Measurements from ENCODE around the gene IFNA1.
"Not testable (repeated sequence)": the region's sequence is repeated elsewhere in the genome, so short reads cannot be mapped to it uniquely, and the experiment has no call there.

Gene IFNA1

DNA sequence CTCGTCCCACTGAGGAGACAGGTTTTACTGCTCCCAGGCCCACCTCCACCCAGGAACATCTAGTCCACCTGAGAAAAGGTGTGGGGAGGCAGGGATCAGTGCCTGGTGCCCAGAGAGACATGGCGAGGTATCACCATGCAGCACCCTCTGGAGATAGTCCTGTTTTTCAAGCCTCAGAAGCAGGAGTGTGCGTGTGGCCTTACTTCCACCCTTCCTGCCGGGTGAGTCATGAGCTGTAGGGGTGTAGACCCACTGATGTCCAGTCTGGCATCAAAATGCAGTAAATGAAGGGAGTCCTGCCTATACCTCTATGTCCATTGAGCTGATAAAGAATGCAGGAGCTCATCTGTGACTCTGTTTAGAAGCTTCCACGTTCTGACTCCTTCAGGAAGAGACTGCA lies 9.1 kb downstream of the IFNA1 start:
- not testable (repeated sequence) for DNase-seq

DNA sequence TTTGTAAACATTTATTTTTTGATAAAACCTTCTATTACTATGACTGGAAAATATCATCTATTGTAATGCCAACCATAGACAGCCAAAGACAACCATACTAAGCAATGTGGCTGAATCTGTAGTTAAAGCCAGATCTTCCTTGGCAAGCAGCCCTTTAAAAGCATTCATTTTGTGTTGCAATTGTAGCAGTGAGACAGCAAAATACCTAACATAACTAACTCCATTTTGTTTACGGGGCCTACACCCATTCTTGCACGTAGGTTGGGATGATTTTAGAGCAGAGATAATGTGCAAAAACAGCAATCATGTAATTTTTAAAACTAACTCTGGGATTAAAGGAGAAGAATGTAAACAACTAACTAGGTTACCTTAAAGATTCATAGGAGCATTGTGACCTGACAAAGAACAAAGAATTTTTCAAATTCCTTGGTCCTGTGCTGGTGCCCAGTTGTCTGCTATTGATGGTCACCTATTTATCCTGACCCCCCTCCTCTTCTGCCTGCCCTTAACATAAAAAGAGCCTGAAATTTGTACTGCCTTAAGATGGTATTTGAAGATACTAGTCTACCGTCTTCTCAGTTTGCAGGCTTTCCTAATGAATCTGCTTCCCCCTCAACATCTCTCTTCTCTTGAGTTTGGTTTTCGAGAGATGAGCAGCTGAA lies 10.6 kb downstream of the IFNA1 start:
- DNase-seq = no peak

DNA sequence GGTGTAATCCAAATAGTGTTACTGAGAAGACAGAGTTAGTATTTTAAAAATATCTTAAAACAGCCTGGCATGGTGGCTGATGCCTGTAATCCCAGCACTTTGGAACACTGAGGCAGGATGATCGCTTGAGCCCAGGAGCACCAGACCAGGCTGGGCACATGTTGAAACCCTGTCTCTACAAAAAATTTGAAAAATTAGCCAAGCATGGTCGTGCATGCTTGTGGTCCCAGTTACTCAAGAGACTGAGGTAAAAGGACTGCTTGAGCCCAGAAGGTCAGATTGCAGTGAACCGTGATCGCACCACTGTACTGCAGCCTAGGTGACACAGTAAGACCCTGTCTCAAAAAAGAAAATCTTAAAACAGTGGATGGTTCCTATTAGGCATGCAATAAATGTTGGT lies 12.4 kb downstream of the IFNA1 start:
- DNase-seq = no peak

DNA sequence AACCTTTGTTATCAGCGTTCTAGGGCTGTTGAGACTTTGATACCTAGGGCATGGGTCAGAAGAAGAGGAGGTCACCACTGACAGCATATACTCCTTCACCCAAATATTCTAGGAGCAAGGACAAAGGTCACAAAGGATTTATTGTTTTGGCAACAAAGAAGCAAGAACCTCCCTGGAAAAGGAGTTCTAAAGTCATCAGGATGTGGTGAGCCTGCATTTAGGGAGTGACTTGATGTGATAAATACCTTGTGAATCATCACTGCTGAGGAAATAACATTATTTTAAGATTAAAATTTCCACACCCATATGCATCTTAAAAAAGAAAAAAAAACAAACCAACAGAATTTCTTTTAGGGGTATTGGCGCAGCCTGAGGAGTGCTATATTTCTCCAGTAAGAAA lies 13.9 kb downstream of the IFNA1 start:
- no peak for DNase-seq

DNA sequence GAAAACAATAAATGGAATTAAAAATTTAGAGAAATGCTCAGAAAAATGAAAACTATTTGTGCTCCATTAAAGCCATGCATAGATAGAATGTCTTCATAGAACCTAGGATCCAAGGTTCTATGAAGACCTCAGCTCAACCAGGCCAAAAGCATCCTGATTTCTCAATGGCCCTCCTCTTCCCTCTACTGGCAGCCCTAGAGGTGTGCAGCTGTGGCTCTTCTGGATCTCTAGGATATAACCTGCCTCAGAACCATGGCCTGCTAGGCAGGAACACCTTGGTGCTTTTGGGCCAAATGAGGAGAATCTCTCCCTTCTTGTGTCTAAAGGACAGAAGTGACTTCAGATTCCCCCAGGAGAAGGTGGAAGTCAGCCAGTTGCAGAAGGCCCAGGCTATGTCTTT lies 15.1 kb downstream of the IFNA1 start:
- DNase-seq = peak; percentile 4

DNA sequence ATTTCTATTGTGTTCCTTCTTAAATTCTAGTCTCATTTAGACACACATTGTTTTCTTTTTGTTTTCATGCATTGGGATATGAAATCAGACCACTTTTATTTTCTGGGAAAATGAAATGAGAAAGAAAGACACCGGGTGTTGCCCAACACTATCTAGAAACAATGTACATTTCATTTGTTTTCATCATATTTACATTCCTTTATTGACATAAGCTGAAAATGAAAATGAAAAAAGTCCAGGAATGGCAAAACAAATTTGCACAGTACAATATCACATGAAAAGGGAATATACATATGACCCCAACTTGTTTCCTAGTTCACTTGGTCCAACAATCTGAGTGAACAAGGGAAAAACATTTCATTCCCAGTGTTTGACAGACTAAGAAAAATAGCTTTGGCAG lies 21.1 kb downstream of the IFNA1 start:
- no peak for DNase-seq

DNA sequence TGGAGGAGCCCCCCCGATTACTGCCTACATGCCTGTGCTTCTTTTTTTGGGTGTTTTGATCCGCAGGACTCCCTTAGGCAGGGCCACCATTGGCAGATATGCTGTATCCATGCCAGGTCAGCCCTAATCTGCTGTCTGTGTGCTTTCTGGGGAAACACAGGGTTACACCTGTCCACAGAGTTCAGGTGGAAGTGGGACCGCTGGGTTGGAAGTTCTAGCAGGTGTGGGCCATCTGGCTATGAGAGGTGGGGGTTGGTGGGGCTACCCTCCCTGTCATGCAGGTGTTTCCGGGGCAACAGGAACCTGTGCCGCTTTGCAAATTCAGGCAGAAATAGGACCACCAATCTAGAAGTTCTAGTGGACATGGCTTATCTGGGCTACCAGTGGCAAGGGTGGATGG lies 24.9 kb downstream of the IFNA1 start:
- DNase-seq = no peak

DNA sequence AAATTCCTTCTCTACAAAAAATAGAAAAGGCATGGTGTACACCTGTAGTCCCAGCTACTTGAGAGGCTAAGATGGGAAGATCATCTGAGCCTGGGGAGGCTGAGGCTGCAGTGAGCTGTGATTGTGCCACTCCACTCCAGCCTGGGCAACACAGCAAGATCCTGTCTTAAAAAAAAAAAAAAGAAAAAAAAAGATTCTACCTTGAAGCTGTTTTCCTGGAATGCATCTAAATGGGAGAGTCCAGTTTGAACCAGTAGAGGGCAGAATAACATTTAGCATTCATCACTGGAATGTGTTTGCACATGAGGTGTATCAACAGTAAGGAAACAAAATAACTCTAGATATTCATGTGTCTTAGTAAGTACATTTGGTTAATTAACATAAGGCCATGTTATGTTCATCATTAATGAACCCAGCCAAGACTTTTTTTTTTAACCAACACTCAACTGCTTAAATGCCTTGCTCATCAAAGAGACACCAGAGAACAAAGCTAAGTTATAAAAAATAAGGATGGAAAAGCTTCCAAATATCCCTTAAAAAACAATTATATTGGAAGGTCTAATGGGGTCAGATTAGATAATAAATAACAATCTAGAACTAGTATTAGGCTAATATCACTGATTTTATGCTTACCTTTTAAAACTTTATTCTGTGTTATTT lies 25.8 kb downstream of the IFNA1 start:
- DNase-seq = peak; percentile 10

DNA sequence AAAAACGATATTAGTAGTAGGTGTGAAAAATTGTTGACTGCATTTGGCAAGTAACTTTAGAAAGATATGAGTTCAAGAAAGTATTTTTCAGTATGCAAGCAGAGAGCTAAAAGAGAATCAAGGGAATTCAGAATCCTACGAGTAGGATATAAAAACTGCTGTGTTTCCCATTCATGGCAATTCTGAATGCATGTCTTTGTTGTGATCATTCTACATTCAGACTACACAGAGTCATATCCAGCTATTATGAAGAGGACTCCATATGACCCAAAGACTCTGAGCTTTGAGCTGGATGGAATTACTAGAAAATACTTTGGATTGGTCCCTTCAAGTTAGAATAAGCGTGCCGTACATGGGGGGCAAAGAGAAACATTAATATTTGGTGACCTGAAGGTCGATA lies 29.9 kb downstream of the IFNA1 start:
- no peak for DNase-seq

DNA sequence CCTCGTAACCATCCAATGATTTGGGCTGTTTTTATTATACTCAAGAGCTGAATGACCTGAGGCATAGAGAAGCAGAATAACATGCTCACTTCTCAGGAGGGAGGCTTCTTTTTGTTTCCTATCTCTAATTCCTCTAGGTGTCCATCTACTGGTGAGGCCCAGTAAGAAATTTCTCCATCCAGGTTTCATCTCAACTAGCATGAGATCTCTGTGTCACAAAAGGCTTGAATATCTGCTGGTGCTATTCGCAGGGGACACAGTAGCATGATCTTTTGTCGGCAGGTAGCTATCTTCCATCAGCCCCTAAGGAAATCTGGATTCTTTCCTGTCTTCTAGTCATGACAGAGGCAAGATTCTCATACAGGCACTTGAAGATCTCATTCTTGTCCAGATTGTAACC lies 33.0 kb downstream of the IFNA1 start:
- no peak for DNase-seq

DNA sequence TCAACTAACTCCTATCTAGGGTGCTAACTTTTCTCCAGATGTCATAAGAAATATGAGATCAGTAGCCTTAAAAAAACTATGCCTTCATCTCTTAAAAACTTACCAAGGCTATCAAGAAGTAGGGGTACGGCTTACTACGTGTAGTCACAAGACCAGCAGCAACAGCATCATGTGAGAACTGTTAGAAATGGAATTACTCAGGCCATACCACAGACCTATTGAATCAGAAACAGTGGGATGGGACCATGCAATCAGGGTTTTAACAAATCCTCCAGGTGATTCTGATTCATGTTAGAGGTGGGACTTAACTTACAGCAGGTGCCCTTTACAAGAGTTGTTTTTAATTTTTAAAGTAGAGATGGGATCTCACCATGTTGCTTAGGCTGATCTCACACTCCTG lies 37.2 kb downstream of the IFNA1 start:
- no peak for DNase-seq

DNA sequence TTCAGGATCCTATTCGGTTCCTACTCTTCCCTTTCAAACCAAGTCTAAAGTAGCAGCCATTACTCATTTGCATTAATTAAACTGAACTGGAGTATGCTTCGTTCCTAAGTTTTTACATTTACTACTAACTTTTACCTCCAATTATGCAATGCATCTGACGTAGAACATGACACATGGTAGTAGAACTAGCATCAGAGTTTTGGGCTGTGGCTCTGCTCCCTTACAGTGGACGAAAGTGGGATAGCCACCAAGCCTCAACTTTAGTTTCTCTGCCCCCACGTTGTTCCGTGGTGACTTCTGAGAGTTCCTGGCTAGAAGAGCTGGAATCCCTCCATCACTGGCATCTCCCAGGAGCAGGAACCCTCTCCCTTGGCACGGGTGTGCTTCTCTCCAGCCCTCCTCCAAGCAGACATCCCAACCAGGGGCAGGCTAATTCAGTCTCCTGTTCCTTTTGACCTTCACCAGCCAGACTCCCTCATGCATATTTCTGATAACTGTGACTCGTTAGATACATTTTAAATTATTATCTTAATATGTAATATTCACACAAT lies 39.0 kb downstream of the IFNA1 start:
- DNase-seq = no peak

DNA sequence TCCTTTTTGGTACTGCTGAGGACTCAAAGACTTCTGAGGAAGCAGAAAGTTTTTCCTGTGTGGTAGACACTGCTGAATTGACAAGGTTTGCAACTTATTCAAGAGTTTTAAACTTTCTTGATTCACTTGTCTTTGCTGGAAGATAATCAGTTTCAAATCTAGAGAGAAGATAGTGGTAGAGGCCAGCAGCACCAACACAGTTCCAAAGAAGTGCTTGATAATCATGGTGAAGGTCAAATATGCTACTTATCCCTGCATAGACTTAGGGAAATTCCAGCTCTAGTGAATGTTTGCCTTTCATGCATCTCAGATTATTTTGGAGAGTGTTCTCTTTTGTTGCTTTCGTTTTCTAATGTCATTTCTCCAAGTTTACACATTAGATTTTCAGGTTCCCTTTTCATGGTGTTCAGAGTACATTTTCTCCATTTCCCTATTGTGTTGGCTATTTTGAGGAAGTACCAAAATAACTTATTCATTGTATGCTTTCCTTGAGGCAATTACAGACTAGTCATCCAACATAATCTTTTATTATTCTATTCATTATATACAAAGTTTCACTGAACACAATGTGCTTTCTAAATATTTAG lies 41.3 kb downstream of the IFNA1 start:
- DNase-seq = no peak

DNA sequence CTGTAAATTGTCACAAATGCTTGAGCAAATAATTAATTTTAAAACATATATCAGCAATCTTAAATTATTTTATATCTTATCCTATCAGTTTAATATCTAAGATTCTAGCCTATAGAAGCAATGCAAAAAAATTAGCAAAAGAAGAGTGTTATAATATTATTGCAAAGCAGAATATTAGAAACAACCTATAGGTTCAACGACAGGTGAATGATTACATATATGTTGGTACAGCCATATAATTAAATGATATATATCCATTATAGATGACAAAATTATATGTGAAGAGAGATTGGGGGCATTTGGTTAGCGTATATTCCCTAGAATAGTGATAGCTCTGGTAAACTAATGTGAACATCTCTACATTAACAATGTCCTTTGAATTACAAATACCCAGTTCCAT lies 42.0 kb downstream of the IFNA1 start, which contains the start of gene IFNE:
Gene IFNE, minus strand, starts transcription at position 101 of the 400 bp plus-strand sequence. CDS start 619 bp downstream, outside the sequence.
- DNase-seq = no peak
